Stimulated activated CD8-positive, alpha-beta memory T cell treated with anti-CD3 and anti-CD28 coated beads, Interleukin-15, amount 100 ng/mL, for 24 hours (primary cell): Measurements from ENCODE around the gene AKIP1.
A peak's percentile ranks its signal among the peaks of the same experiment; 100 is the strongest.

Experiments
- DNase-seq: peaks from one replicate; pipeline ENCODE4 v3.0.0-alpha.2; 2020; ENCODE audit warnings: low read depth

AKIP1 gene

DNA sequence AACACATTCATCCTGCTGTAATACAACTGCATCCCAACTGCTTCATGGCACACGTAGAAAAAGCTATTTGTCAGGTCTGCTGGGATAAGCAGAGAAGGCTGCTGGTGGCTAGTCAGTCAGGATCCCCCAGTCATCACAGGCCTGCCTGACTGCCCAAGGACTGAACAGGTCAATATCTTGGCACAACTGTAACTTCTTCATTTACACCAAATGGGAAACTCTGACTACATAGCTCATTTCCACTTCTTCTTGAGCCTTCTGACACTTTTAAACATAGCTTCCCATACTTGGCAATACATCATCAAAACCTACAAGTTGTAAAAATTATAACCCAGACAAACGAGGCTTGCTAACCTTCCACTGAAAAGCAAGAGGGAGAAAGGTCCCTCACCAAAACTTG, 50.4 kb downstream of the AKIP1 start:
- no peak for DNase-seq

DNA sequence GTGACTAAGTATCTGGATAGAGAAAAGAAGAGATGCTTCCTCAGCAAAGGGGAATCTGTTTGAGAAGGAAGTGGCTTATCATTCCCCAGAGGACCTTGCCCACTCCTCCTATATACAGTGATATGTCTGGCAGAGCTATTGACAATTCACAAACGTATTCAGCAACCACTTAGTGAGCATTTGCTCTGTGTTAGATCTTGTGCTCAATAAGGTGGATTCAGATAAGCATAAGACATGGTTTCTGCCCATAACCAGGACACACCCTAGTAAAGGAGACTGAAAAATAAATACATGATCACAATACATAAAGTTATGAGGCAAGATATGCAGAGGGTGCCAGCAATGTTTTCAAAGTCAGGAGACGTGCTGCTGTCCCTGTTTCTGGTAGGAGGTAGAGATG, 51.9 kb downstream of the AKIP1 start:
- DNase-seq: no peak

DNA sequence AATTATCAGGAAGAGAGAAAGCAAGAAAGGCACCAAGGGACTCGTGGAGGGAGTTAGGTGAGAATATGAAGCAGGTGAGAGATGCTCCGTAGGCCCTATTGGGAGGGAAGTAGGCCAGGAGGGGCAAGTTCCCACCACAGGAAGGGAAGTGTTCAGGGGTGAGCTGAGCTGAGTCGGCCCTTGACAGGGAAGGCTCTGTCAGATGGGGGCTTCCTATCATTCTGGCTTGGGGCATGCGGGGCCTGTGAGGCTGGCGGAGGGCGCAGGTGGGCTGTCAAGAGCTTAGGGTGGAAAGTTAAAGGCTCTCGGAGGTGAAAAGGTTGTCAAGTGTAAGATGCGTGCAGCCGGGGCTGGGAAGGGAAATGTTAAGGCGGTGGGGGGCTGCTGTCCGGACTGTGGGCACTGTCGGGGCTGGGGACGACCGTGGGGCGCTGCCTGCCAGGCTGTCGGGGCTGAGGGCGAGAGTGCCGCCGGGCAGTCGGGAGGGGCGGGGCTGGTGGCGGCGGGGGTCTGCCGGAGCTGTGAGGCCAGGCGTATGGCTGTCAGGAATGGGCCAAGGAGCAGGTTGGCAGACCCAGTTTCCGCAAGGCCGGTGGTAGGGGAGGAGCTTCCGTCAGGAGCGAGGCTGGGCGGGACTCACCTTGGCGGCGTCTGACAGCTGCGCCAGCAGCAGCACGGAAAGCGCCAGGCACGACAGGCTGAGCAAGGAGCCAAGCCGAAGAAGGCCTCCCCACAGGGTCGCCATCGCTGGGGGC, 52.8 kb downstream of the AKIP1 start:
- DNase-seq: peak; percentile 49

DNA sequence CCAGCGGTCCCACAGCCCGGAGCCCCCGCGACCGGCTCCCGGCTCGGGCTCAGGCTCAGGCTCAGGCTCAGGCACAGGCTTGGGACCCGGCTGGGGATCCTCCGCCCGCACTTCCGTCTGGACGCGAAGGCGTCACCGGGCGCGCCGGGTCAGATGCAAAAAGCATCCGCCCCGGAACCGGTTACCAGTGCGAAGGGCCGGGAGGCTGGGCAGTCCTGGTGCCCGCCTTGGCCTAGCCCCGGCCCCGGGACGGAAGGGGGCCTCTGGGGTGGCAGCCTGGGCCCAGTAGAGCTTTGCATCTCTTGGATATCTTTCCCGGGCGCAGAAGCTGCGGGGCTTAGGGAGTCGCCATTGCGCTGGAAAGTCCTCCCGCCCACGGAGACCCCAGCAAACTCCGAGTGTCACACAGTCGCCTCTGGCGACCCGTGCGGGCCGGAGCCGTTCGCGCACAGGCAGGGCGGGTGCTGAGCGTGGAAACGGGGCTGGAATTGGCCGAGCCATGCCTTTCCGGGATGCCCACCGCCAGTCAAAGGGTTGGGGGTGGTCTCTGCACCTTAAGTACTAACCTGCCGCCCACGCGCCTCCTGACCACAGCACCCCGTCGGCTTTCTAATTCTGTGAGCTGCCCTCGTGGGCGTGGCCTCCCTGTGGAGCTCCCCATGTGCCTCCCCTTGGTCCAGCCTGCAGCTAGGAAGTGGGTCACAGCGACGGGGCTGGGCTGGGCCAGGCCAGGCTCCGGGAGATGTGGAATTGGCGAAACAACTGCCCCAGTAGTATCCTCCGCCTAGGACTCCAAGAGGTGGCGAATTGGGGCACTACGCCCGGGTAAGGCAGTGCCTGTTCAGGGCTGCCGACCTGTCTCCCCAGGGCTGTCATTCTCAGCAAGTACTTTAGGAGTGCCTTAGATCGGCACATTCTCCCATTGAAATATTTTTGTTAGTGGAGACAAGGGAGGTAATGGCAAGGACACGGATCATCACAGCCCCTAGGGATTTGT, 53.6 kb downstream of the AKIP1 start, which contains the start of gene TMEM9B:
Gene TMEM9B, minus strand, starts transcription at position 119 of the 997 bp plus-strand sequence. CDS start 129 bp downstream, outside the sequence.
- peak; percentile 63 for DNase-seq

DNA sequence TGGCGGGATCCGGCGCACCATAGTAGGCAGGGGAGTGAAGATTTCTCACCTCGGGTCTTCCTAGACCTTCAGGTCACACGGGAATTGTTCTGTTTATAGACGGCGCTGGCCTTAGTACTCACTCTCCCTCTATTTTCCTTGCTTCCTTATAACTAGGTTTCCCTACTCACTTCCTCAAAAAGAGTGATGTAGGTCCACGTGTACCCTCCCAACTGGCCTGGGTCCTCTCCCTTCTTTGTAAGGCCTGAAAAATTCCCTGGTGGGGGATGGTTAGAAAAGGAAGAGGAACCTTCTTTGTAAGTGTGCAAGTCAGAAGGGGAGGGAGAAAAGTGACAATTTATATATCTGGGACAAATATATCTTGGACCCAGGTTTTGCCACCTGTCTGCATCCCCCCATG, 56.2 kb downstream of the AKIP1 start:
- no peak for DNase-seq
